GM19025 (cell line): ENCODE data around the gene CREB5.
"Not testable (repeated sequence)": the region's sequence is repeated elsewhere in the genome, so short reads cannot be mapped to it uniquely, and the experiment has no call there.

Experiments
- ATAC-seq: cut with Tn5 transposase; IDR thresholded peaks from one replicate; pipeline ENCODE4 v1.9.1; 2021; ENCODE audit warnings: mild to moderate bottlenecking, low read depth, moderate library complexity; ENCODE audit not compliant: unreplicated experiment

The CREB5 gene

GRCh38 chr7:28536259-28536658 is 123.9 kb downstream of the CREB5 start:
- ATAC-seq, result no peak

DNA sequence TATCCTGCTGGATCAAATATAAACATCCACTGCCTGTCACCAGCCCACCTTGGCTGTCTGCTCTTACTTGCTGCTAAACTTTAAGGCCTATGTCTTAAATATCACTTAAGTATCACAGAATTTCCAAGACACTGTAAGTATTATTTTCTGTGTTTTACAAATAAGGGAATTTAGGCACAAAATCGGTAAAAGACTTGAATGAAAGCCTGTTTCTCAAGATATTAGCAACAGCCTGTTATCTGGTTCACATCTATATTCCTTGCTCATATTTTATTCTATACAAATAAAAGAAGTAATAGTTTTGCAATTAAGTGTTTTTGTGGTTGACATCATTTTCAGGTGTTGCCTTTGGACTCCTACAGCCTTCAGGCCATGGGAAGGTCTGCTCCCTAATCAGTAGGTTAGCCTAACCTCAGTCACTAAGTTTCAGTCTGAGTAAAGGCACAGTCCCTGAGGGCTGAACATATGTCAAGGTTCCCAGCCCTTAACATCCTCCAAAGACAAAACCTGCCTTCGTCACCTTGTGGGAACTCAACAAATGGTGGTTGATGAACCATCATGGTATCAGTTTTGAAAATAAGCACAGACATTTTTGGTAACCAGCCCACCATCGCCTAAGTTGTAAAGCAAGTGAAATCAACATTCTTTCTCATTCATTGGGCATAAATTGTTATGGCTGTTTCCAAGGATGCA is 127.1 kb downstream of the CREB5 start:
- peak; percentile 88 for ATAC-seq

- ATAC-seq, result no peak
Observed at GRCh38 chr7:28542410-28542809, 130.1 kb downstream of the CREB5 start.

- no peak for ATAC-seq
Observed at GRCh38 chr7:28544453-28545117, 132.3 kb downstream of the CREB5 start.

DNA sequence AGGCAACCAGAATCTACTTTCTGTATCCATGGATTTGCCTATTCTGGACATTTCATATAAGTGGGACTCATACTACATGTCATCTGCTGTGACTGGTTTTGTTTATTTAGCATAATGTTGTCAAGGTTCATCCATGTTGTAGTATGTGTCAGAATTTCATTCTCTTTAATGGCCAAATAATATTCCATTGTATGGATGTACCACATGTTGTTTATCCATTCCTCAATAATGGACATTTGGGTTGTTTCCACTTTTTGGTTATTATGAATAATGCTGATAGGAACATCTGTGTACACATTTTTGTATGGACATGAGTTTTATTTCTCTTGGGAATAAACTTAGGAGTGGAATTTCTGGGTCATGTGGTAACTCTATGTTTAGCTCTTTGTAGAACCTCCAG is 133.7 kb downstream of the CREB5 start:
- no peak for ATAC-seq

DNA sequence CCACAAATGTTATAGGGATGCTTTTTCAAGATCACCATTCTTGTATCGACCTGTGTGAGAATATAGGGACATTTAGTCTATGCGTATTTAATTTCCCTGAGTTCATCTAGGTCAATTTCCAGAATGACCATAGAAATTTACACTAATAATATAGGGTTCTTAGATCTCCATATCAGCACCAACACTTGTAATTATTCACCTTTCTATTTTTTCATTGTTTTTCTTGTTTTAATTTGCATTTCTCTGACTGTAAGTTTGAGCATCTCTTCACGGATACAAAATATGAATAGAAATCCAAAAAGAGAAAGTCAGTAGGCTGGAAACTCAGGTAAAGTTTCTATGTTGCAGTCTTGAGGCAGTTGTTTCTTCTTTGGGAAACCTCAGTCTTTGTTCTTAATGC is 134.8 kb downstream of the CREB5 start:
- ATAC-seq, result no peak

DNA sequence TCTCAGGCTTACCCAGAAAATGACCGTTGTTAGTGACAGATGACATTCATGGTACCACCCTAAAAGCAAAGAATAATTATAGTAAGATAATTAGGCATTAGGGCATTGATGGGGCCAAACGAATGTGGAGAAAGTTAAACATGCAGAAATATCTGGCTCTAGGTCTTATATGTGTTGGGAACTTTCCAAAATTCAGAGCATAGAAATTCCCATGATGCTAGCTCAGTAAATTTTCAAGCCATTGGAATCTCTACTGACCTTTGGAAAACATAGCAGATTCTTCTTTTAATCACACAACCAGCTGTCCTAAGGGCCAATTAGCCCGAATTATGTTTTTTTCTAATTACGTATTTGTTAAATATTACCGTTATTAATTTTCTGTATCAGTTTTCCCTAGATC is 136.1 kb downstream of the CREB5 start:
- no peak for ATAC-seq

DNA sequence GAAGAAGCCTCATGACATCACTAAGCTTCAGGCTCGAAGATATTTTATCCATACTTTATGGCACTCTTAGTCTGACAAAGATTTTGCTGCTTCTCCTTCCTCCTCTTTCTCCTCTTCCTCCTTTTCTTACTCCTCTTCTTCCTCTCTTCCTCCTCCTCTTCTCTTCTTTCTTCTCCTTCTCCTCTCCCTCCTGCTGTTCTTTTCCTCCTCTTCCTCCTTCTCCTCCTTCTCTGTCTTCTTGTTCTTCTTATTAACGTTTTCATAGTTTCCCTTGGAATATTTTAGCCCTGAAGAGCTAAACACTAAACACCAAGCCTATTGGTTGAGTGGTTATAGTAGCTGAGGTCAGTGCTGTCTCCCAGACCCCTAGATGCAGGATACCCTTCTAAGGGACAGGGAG is 137.7 kb downstream of the CREB5 start:
- ATAC-seq, result no peak

- ATAC-seq, result no peak
Observed at GRCh38 chr7:28550580-28551186, 138.4 kb downstream of the CREB5 start.

GRCh38 chr7:28551331-28551730 is 139.0 kb downstream of the CREB5 start:
- no peak for ATAC-seq

GRCh38 chr7:28551766-28552165 is 139.4 kb downstream of the CREB5 start:
- ATAC-seq, result not testable (repeated sequence)

GRCh38 chr7:28554802-28555471 is 142.6 kb downstream of the CREB5 start:
- no peak for ATAC-seq

DNA sequence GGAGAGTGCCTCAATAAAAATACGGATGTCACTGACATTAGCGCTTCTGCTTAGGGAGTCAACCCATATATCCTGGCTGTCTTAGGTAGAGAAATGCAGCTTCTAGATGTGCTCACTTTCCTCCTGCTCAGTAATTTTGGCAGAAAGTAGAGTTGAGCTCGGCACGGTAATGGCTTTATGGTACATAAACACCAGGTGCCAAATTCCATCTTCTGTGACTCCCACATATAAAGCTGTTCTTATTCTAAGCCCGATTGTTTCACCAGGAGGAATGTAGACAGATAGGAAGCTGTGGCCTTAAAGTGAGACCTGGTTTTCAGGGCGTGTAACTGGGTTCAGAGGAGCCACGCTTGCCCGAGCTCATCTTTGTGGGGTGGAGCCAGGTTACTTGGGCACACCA is 143.7 kb downstream of the CREB5 start:
- no peak for ATAC-seq

GRCh38 chr7:28556671-28557070 is 144.4 kb downstream of the CREB5 start:
- no peak for ATAC-seq

DNA sequence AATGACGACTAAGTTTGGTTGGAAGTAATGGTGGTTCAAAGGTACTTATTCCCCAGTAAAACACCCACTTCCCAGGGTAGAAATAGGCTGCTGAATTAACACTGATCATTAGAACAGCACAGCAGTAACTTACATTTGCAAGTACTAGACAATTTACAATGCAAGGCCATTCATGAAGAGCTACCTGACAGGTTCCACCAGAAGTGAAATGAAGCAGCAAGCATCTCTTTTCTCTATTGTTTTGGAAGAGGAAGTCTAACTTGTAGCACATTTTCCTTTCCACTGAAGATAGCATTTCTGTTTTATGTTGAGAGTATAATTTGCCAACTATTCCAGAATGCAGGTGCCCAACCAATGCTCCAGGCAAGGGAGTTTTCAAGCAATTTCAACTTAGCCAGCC is 145.9 kb downstream of the CREB5 start:
- no peak for ATAC-seq

GRCh38 chr7:28560767-28561166 is 148.4 kb downstream of the CREB5 start:
- no peak for ATAC-seq

GRCh38 chr7:28564033-28564432 is 151.7 kb downstream of the CREB5 start:
- no peak for ATAC-seq

DNA sequence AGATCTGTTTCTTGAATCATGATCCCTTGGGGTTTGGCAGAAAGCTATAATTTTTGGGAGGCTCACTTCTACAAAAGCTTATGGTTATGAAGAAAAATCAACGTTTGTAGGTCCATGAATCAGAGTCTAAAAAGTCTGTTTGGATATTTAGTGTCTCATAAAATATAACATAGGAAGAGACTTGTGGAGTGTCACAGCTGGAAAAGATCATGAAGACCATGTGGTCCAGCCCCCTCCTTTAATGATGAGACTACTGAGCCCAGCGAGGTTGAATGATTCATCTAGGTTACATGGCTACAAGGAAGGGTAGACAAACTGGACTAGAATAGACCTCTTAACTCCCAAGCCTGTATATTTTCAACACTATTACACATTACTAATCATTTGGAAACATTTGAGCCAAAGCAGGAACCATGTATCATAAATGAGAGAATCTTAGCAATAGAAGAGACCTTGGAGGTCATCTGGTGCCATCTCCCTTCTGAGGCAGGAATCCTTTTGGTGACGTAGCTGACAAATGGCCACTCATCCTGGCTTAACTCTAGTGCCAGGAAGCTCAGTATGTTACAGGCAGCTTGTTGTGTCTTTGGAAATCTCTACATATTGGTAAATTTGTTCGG is 152.5 kb downstream of the CREB5 start:
- no peak for ATAC-seq

DNA sequence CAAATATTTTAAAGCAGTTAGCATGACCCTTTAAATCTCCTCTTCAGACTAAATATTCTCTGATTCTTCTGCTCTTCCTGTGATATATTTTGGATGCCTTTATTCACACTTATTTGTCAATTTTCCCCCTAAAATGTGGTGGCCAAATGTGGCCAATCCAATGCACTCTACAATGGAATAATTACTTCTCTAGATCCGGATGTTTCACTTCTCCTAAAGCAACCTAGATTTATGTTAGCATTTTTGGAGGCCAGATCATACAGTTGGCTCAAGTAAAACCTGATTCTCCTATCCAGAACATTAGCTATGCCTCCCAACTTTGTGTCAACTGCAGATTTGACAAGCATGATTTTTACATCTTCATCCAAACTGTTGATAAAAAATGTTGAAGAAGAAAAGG is 153.7 kb downstream of the CREB5 start:
- ATAC-seq, result no peak

- no peak for ATAC-seq
Observed at GRCh38 chr7:28570113-28570969, 158.0 kb downstream of the CREB5 start.
